ENCODE measurements around the gene TTLL11.

GRCh38 chr9:122100756-122101155, 7.6 kb upstream of the TTLL11 start:
- TF ChIP-seq, protein P1, sequence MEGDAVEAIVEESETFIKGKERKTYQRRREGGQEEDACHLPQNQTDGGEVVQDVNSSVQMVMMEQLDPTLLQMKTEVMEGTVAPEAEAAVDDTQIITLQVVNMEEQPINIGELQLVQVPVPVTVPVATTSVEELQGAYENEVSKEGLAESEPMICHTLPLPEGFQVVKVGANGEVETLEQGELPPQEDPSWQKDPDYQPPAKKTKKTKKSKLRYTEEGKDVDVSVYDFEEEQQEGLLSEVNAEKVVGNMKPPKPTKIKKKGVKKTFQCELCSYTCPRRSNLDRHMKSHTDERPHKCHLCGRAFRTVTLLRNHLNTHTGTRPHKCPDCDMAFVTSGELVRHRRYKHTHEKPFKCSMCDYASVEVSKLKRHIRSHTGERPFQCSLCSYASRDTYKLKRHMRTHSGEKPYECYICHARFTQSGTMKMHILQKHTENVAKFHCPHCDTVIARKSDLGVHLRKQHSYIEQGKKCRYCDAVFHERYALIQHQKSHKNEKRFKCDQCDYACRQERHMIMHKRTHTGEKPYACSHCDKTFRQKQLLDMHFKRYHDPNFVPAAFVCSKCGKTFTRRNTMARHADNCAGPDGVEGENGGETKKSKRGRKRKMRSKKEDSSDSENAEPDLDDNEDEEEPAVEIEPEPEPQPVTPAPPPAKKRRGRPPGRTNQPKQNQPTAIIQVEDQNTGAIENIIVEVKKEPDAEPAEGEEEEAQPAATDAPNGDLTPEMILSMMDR (IDR thresholded peaks at IDR 0.05): no peak
- TF ChIP-seq POLR2A (IDR thresholded peaks at IDR 0.05): no peak
